GM23338 (cell line): ENCODE results near the gene SLC38A10. TPM values are rescaled to one million over a fixed set of nuclear protein-coding genes. Genes with fewer than 3 reads are reported as not detected.

Experiments used
- ATAC-seq: fragments of 200-7000 bp; cut with Tn5 transposase; 3 replicates; pipeline ENCODE4 v1.9.1; 2020
- DNase-seq: peaks from one replicate; pipeline ENCODE4 v3.0.0-alpha.2; 2015; ENCODE audit warnings: low spot score
- H2AFZ ChIP-seq: fragments of 200-600 bp; sonication (generic); 2 replicates; pipeline ENCODE4 v1.8.0; 2016; ENCODE audit warnings: antibody characterized with exemption, mild to moderate bottlenecking, moderate library complexity
- H3F3A ChIP-seq: fragments of 200-600 bp; sonication (generic); replicated peaks from 2 replicates; pipeline ENCODE4 v1.8.0; 2017; ENCODE audit warnings: antibody characterized with exemption, mixed run types, low read depth
- H3K27ac ChIP-seq: fragments of 200-600 bp; sonication (generic); 2 replicates; pipeline ENCODE4 v1.6.1; 2016; ENCODE audit warnings: low read depth
- H3K27me3 ChIP-seq: fragments of 200-600 bp; sonication (generic); 2 replicates; pipeline ENCODE4 v1.8.0; 2016; ENCODE audit warnings: mild to moderate bottlenecking, mixed run types, moderate library complexity; ENCODE audit not compliant: insufficient read depth
- H3K36me3 ChIP-seq: fragments of 200-600 bp; sonication (generic); 2 replicates; pipeline ENCODE4 v1.8.0; 2016; ENCODE audit warnings: mild to moderate bottlenecking; ENCODE audit not compliant: insufficient read depth
- H3K4me1 ChIP-seq: fragments of 200-600 bp; sonication (generic); 2 replicates; pipeline ENCODE4 v1.8.0; 2016; ENCODE audit warnings: mild to moderate bottlenecking, moderate library complexity; ENCODE audit not compliant: insufficient read depth
- H3K4me2 ChIP-seq: fragments of 200-600 bp; sonication (generic); 2 replicates; pipeline ENCODE4 v1.7.1; 2017; ENCODE audit warnings: mixed run types
- H3K4me3 ChIP-seq: fragments of 200-600 bp; sonication (generic); 2 replicates; pipeline ENCODE4 v1.6.1; 2016; ENCODE audit warnings: mixed run types
- H3K79me2 ChIP-seq: fragments of 200-600 bp; sonication (generic); replicated peaks from 2 replicates; pipeline ENCODE4 v1.8.0; 2017; ENCODE audit warnings: mild to moderate bottlenecking; ENCODE audit not compliant: insufficient read depth
- H3K9me2 ChIP-seq: fragments of 200-600 bp; sonication (generic); 2 replicates; pipeline ENCODE4 v1.8.0; 2017; ENCODE audit not compliant: insufficient read depth
- H4K20me1 ChIP-seq: fragments of 200-600 bp; sonication (generic); replicated peaks from 2 replicates; pipeline ENCODE4 v1.8.0; 2017; ENCODE audit warnings: mild to moderate bottlenecking; ENCODE audit not compliant: insufficient read depth
- H3K27ac Mint-ChIP-seq: 2 replicates; pipeline ENCODE4 v1.8.0; 2020; ENCODE audit warnings: inconsistent platforms, mild to moderate bottlenecking, moderate library complexity, mixed read lengths
- H3K27me3 Mint-ChIP-seq: 3 replicates; pipeline ENCODE4 v1.8.0; 2022; ENCODE audit warnings: low read depth, mild to moderate bottlenecking, moderate library complexity, mixed read lengths, inconsistent platforms; ENCODE audit not compliant: insufficient read depth, poor library complexity
- H3K36me3 Mint-ChIP-seq: 3 replicates; pipeline ENCODE4 v1.8.0; 2021; ENCODE audit warnings: low read depth, mild to moderate bottlenecking, inconsistent platforms, moderate library complexity, mixed read lengths
- H3K4me1 Mint-ChIP-seq: 3 replicates; pipeline ENCODE4 v1.8.0; 2020; ENCODE audit warnings: mild to moderate bottlenecking, inconsistent platforms, mixed read lengths
- H3K4me3 Mint-ChIP-seq: 3 replicates; pipeline ENCODE4 v1.8.0; 2021; ENCODE audit warnings: moderate library complexity, mild to moderate bottlenecking, inconsistent platforms, mixed read lengths
- H3K9me3 Mint-ChIP-seq: 3 replicates; pipeline ENCODE4 v1.8.0; 2020; ENCODE audit warnings: moderate library complexity, mild to moderate bottlenecking, inconsistent platforms, mixed read lengths
- ETS1 ChIP-seq: IDR thresholded peaks from 2 replicates; pipeline ENCODE4 v1.6.1; 2016; ENCODE audit warnings: antibody characterized with exemption
- JUNB ChIP-seq: IDR thresholded peaks from one replicate; pipeline ENCODE4 v1.6.1; 2016; ENCODE audit warnings: antibody characterized with exemption; ENCODE audit not compliant: unreplicated experiment
- NANOG ChIP-seq: IDR thresholded peaks from 2 replicates; pipeline ENCODE4 v1.6.1; 2016; ENCODE audit warnings: antibody characterized with exemption, borderline replicate concordance
- POLR2AphosphoS5 ChIP-seq: IDR thresholded peaks from 2 replicates; pipeline ENCODE4 v1.6.1; 2016; ENCODE audit warnings: antibody characterized with exemption, low read depth
- ZNF114 ChIP-seq: fragments of 250-450 bp; sonication (Bioruptor Pico); IDR thresholded peaks from 2 replicates; pipeline ENCODE4 v1.5.0; 2020; ENCODE audit warnings: mild to moderate bottlenecking, moderate library complexity
- ZNF331 ChIP-seq: fragments of 250-450 bp; sonication (Bioruptor Pico); IDR thresholded peaks from 2 replicates; pipeline ENCODE4 v1.5.0; 2020; ENCODE audit warnings: low read depth, mild to moderate bottlenecking, moderate library complexity
- polyA plus RNA-seq: library from polyadenylated mRNA; unstranded; fragments of >200 nt; fragmentation: Nextera tagmentation; extraction: Ambion mirVana; gene quantifications from 2 replicates; pipeline ENCODE4 v1.2.1, GENCODE V29; 2016
- total RNA-seq: library from RNA; depleted of rRNA; stranded (reverse); fragments of >200 nt; shearing (Covaris generic); gene quantifications from 2 replicates; pipeline ENCODE4 v1.2.3, GENCODE V29; 2014
- TF ChIP-seq, protein P1 (sequence below): IDR thresholded peaks from one replicate; pipeline ENCODE4 v1.6.1; 2018; ENCODE audit warnings: antibody characterized with exemption; ENCODE audit not compliant: unreplicated experiment

Gene SLC38A10
- total and polyA plus RNA-seq, 2 experiments from 2014 or later = 17.1 to 55.8 TPM

- Mint-ChIP-seq H3K9me3 (no peaks in the 10 kb centered on the region), H3K36me3 (peaks cover 12% of the 10 kb centered on the region), H3K27me3 (peaks cover 8% of the 10 kb centered on the region), H3K4me1 (peaks cover 7% of the 10 kb centered on the region), H3K4me3 (no peak overlapping the region), H3K27ac (peak overlapping the region; percentile 81; the same call in 1 of the 2 replicates)
- no peaks in the 10 kb centered on the region for H3K4me1 ChIP-seq
- ATAC-seq (peak; percentile 13; the same call in 2 of the 3 replicates), DNase-seq (no peak)
- H3F3A ChIP-seq = no peaks in the 10 kb centered on the region
- TF ChIP-seq JUNB (no peak), NANOG (no peak)
- TF ChIP-seq, protein P1, sequence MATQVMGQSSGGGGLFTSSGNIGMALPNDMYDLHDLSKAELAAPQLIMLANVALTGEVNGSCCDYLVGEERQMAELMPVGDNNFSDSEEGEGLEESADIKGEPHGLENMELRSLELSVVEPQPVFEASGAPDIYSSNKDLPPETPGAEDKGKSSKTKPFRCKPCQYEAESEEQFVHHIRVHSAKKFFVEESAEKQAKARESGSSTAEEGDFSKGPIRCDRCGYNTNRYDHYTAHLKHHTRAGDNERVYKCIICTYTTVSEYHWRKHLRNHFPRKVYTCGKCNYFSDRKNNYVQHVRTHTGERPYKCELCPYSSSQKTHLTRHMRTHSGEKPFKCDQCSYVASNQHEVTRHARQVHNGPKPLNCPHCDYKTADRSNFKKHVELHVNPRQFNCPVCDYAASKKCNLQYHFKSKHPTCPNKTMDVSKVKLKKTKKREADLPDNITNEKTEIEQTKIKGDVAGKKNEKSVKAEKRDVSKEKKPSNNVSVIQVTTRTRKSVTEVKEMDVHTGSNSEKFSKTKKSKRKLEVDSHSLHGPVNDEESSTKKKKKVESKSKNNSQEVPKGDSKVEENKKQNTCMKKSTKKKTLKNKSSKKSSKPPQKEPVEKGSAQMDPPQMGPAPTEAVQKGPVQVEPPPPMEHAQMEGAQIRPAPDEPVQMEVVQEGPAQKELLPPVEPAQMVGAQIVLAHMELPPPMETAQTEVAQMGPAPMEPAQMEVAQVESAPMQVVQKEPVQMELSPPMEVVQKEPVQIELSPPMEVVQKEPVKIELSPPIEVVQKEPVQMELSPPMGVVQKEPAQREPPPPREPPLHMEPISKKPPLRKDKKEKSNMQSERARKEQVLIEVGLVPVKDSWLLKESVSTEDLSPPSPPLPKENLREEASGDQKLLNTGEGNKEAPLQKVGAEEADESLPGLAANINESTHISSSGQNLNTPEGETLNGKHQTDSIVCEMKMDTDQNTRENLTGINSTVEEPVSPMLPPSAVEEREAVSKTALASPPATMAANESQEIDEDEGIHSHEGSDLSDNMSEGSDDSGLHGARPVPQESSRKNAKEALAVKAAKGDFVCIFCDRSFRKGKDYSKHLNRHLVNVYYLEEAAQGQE = no peak
- H4K20me1 ChIP-seq = peaks cover 15% of the 10 kb centered on the region
- H3K4me2 ChIP-seq = no peak overlapping the region
- H3K36me3 ChIP-seq = no peaks in the 10 kb centered on the region; the same call in 1 of the 2 replicates
- no peak overlapping the region for H2AFZ ChIP-seq
- peaks cover 27% of the 10 kb centered on the region for H3K79me2 ChIP-seq
- no peak overlapping the region for H3K4me3 ChIP-seq
- H3K27me3 ChIP-seq = no peaks in the 10 kb centered on the region
- H3K9me2 ChIP-seq = no peaks in the 10 kb centered on the region
- H3K27ac ChIP-seq = no peak overlapping the region
Measured at GRCh38 chr17:81285894-81286293, 9.2 kb downstream of the SLC38A10 start.

- DNase-seq (no peak), ATAC-seq (peak; percentile 43)
- Mint-ChIP-seq H3K27me3 (peaks cover 8% of the 10 kb centered on the region), H3K4me3 (no peak overlapping the region), H3K36me3 (peaks cover 12% of the 10 kb centered on the region), H3K9me3 (no peaks in the 10 kb centered on the region), H3K27ac (peak overlapping the region; percentile 52; the same call in 1 of the 2 replicates), H3K4me1 (peaks cover 7% of the 10 kb centered on the region)
- no peaks in the 10 kb centered on the region for H3K4me1 ChIP-seq
- H3K36me3 ChIP-seq = no peaks in the 10 kb centered on the region; the same call in 1 of the 2 replicates
- peaks cover 22% of the 10 kb centered on the region for H3K79me2 ChIP-seq
- H3K9me2 ChIP-seq = no peaks in the 10 kb centered on the region
- H4K20me1 ChIP-seq = peaks cover 11% of the 10 kb centered on the region
- no peak overlapping the region for H3K4me2 ChIP-seq
- no peaks in the 10 kb centered on the region for H3F3A ChIP-seq
- no peaks in the 10 kb centered on the region for H3K27me3 ChIP-seq
- no peak overlapping the region for H3K4me3 ChIP-seq
- 0 out of 2 replicates have a peak overlapping the region, but pooled peaks have one; percentile 50 for H3K27ac ChIP-seq
- no peak overlapping the region for H2AFZ ChIP-seq
- TF ChIP-seq ETS1 (no peak), ZNF114 (CRISPR knock-in tag) (no peak), NANOG (no peak), ZNF331 (CRISPR knock-in tag) (no peak), POLR2AphosphoS5 (no peak)
- TF ChIP-seq, protein P1 = no peak
Measured at GRCh38 chr17:81285179-81285878, 9.8 kb downstream of the SLC38A10 start.
